Urothelium cell line (cell line): ENCODE measurements around the gene ZNF284.
"Not testable (repeated sequence)": the region's sequence is repeated elsewhere in the genome, so short reads cannot be mapped to it uniquely, and the experiment has no call there.

Experiments
- DNase-seq: peaks from one replicate; pipeline ENCODE4 v3.0.0; 2011; ENCODE audit warnings: low spot score, mixed read lengths
- FAIRE-seq: peaks from 2 replicates; lab custom pipeline; 2011; peaks lifted over from hg19 to GRCh38; lab: Jason Lieb, UNC

Gene ZNF284

DNA sequence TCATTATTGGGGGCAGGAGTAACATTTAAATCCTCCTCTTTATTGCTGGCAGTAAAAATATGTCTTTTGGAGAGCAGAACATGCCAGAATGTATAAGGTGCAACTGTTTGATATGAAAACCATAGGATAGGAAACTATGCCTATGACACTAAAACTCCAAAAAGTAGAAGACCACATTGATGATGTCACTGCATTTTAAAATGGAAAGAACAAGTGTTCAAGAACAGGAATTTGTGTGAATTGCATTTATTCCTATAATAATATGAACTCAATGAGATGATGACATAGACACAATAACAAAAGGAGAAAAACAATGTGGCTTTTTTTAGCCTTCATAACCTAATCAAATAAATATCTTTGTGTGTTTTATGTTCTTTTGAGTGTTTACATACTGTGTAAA, 37.5 kb downstream of the ZNF284 start:
- FAIRE-seq = no peak
- DNase-seq = no peak

DNA sequence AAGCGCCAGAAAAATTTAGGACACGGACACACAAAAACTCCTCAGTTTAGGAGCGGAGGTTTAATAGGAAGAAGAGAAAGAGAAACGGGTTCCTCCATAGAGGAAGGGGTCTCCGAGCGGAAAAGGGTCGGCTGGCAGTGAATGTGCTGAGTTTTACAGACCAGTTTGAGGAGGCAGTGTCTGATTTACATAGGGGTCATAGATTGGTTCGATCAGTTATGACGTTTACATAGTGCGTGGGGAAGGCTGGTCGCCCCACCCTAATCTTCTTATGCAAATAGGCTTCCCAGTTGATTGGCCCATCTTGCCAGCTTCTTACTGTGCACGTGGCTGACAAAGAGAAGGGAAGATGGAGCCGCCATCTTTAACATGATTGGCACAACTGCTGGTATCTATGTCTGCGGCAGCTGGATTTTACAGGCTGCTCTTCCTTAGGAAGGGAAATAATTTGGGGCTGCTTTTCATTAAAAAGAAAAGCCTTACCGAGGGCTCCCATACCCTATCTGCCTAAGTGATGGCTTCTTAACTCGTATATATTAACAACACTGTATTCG, 40.0 kb downstream of the ZNF284 start:
- no peak for FAIRE-seq
- DNase-seq = peak; percentile 17

DNA sequence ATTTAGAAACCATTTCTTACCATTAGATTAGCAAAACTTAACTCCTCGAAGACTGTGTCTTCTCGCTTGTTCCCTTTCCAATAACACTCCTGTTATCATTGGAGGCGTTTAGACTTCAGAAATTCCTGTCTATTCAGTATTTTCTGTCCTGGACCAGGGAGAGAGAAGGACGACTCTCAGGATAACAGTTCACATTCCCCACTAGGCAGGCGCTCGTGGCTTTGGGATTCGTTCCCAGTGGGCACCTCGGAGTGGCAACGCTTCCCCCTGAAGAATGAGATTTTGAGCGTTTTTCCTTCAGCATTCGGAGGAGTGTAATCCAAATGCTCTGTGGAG, 40.8 kb downstream of the ZNF284 start:
- no peak for FAIRE-seq
- DNase-seq = no peak

DNA sequence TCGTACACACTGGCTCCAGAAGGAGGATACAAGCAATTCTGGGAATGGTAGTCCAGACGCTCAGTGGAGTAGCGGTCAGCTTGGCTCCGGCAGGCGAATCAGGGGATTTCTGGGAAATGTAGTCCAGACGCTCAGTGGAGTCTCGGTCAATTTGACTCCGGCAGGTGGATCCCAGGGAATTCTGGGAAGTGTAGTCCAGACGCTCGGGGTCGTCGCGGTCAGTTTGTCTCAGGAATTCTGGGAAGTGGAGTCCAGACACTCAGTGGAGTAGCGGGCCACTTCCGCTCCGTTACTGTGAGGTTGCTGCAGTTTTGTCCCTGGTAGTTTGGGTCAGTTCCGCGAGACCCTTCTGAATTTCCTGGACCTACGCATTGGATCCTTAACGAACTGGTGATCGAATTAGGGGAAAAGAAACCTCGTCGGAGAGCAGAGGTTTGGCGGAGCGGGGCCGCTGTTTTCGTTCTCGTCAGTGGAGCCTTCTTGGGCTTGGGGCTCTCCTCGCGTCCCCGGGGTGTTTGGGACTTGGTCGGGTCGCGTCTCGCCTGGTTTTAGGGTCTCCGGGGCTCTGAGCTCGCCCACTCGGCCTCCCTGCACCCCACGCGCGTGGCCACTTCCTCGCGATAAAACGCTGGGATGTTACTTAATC, 41.3 kb downstream of the ZNF284 start, which contains the start of gene ZNF225:
ZNF225 (plus strand) TSS at position 262 of the 646 bp plus-strand sequence. CDS start 2,429 bp downstream, outside the sequence.
- FAIRE-seq = no peak

DNA sequence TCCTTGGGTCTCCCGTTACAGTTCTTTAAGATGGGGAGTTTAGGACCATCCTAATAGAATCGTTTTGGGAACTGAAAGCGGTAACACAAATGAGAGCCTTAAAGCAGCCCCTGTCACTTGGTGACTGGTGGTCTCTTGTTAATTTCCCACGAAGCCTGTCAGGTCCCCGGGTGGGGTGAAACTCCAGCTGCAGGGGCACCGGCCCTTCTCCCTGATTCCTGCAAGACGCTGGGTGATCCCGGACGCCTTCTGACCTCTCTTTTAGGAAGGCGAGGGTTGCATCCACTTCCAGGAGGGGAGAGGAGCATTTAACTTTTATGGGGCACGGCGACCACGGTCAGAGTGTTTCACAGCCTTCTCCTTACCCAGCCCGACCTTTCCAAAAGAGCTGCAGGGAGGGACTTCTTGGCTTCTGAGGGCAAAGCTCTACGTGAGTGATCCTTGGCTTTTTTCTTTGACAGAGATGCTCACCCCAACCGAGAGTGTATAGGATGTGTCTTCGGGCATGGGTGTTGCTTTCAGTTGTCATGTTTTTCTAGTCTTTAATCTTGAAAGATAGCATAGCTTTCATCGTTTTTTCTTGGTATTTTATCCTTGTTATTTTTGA, 41.9 kb downstream of the ZNF284 start:
- no peak for FAIRE-seq
- peak; percentile 18 for DNase-seq

More for the DNA sequence above, 41.3 kb downstream of the ZNF284 start, which contains the start of gene ZNF225:
- DNase-seq = peak; percentile 94

DNA sequence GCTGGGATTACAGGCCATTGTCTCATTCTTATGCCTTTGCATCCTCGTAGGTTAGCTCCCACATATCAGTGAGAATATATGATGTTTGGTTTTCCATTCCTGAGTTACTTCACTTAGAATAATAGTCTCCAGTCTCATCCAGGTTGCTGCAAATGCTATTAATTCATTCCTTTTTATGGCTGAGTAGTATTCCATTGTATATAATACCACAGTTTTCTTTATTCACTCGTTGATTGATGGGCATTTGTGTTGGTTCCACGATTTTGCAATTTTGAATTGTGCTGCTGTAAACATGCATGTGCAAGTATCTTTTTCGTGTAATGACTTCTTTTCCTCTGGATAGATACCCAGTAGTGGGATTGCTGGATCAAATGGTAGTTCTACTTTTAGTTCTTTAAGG, 49.2 kb downstream of the ZNF284 start:
- FAIRE-seq, DNase-seq: not testable (repeated sequence)

DNA sequence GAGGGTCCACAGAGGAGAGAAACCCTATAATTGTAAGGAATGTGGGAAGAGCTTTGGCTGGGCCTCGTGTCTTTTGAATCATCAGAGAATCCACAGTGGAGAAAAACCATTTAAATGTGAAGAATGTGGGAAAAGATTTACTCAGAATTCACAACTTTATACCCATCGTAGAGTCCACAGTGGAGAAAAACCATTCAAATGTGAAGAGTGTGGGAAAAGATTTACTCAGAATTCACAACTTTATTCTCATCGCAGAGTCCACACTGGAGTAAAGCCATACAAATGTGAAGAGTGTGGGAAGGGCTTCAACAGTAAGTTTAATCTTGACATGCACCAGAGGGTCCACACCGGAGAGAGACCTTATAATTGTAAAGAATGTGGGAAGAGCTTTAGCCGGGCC, 60.0 kb downstream of the ZNF284 start:
- FAIRE-seq (no peak), DNase-seq (no peak)
